Tongue (tissue), 2 donors: ENCODE results near the gene NAPA. TPM values are rescaled to one million over a fixed set of nuclear protein-coding genes. Genes with fewer than 3 reads are reported as not detected.

Experiments
- DNase-seq: peaks from one replicate; pipeline ENCODE4 v3.0.0-alpha.2; 2015
- total RNA-seq: library from RNA; depleted of rRNA; stranded (reverse); fragments of >200 nt; gene quantifications from one replicate; pipeline ENCODE4 v1.2.3, GENCODE V29; 2014

Gene NAPA
- total RNA-seq, 1 donor from 2014 or later, result 49.4 TPM

DNA sequence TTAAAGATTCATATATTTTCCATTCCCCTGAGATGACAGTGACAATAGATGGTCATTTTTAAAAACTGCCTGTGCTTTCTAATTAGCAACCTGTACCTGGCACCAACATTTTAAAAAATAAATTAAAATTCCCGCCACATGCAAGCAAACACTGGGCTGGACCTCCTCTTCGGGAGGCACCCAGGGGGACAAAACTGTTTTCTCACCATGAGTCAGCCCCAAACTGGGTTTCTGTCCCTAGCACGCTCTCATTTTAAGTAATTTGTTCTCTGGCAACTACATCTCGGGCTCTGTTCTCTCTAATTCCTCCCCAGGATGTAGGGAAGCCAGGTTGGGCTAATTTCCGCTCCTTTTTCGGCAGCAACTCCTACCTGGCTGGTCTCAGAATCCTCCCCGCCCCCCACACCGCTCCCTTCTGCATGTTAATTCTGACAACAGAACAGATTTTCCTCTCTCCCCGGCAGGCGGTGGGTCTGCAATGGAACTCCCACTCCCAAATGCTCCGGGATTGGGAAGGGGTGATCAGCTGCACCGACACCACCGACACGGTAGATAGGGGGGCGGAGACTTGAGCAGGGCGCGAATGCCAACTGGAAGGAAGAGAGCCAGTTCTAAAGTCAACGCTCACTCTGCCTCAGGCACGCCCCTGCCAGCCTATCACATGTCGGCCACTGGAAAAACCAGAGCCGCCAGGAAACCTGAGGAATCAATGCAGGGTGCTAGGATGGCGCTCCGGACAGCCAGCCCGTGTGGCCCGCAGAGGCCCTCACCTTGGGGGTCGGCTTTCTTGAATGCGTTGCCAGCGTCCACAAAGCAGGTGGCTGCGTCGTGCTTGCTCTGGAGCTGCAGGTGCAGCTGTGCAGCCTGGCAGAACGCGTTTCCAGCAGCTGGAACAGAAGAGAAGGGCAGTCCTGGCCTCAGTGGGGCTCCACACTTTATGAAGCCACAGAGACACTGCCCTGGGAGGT is 14.7 kb downstream of the NAPA start:
- no peak for DNase-seq

DNA sequence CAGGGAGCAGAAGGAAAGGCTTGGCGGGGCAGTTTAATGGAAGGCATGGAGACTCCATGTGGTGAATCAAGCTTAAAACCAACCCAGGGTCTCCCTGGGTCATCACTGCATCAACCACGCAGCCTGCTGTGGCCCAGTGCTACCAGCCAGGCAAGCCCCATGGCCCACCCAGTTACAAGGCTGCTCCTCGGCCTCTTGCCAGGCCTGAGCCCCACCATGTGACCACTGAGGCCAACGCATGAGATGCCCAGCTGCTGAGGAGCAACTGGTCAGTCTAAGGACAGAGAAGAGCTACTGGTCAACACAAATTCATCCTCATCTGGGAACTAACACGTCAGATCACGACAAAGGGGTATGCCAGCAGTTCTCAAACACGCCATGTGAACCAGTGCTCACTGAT is 15.5 kb downstream of the NAPA start:
- DNase-seq, result no peak

DNA sequence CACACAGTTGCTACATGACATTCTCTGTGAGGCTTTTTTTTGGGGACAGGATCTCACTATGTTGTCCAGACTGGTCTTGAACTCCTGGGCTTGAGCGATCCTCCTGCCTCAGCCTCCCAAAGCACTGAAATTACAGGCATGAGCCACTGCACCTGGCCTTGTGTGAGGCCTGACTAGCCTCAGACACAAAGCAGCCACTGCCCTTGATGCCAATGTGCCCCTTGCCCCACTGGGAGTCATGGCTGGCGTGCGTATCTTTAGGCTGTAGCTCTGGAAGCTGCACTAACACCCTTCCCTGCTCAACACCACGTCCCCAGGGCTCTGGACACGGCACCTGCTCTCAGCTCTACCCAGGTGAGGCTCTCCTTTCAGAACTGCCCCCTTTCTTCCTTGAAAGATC is 16.3 kb downstream of the NAPA start:
- DNase-seq, result no peak

GRCh38 chr19:47497821-47498520 is 16.9 kb downstream of the NAPA start:
- no peak for DNase-seq

DNA sequence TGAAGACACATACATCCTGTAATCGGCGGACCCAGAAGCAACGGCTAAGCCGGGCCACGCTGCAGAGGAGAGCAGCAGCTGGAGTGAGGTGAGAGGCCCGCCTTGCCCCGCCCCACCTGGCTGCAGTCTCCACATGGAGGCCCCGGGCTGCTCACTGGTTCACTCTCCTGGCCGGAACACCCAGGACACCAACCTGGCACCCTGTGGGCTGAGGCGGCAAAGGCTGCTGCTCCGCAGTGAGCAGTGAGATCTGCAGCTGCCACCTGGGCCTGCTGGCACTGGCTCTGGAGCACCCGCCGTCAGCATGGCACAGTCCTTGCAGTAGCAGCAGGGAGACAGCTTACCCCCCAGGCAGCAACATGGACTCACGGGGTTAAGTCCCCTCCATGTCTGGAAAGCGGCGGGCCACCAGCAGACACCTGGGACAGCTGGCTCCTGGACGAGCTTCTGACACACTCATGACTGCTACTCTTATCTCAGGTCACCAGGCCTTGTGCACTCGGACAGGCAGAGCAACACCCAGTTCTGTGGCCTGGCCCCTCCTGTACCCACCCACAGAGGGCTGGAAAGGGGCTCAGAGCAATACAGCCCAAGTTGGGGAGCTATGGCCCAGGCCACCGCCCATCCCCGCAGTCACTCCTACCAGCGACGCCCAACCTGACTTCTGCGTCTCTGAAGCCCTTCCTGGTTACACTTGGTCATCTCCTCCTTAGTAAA is 17.7 kb downstream of the NAPA start:
- no peak for DNase-seq

GRCh38 chr19:47495478-47496372 is 19.1 kb downstream of the NAPA start:
- no peak for DNase-seq

DNA sequence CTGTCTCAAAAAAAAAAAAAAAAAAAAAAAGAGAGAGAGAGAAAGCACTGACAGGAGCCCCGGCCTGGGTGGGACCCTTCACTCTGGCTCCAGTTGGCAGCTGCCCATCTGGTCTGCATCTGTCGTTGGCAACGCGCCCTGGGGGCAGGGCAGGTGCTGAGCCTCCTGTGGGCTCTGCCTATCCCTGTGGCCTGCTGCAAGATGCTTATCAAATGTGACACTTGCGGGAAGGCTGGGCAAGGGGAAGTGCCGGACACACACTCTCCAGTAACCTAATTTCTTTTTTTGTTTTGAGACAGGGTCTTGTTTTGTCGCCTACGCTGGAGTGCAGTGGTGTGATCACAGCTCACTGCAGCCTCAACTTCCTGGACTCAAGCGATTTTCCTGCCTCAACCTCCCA is 20.1 kb downstream of the NAPA start:
- DNase-seq, result peak; percentile 94

GRCh38 chr19:47494211-47494547 is 20.7 kb downstream of the NAPA start:
- DNase-seq, result no peak

DNA sequence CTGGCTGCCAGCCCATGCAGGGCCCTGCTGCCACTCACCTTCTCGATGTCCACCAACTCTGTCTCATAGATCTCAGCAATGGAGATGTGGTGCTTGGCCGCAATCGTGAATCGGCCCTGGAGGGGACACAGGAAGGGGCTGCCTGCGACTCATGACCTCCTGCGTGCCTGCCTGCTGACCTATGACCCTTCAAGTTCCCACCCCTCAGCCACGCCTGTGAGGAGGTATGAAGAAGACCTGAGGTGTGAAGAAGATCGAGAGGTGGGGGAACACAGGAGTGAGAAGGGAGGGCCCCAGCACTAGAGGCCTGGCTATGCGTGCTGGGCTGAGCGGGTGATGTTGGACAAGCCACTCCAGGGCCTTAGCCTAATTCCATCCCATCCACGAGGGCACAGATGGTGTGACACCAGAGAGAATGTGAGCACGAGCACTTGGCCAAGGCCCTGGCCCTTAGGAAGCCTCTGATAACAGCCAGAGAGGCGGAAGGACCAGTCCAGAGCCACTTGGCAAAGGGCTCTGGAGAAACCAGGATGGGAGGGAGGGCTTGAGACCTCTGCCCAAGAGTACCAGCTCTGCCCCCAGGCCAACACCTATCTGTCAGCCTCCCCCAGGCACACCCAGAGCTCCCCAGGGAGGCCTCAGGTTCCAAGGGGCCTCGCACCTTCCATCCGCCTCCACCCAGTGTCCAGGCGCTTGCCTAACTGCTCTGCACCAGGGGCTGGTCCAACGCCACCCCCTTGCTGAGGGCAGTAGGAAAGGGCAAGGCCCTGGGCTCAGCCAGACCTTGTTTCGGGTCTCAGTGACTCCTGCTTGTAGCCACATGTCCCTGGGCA is 21.3 kb downstream of the NAPA start:
- DNase-seq, result no peak

GRCh38 chr19:47492571-47493377 is 22.1 kb downstream of the NAPA start:
- DNase-seq, result no peak

DNA sequence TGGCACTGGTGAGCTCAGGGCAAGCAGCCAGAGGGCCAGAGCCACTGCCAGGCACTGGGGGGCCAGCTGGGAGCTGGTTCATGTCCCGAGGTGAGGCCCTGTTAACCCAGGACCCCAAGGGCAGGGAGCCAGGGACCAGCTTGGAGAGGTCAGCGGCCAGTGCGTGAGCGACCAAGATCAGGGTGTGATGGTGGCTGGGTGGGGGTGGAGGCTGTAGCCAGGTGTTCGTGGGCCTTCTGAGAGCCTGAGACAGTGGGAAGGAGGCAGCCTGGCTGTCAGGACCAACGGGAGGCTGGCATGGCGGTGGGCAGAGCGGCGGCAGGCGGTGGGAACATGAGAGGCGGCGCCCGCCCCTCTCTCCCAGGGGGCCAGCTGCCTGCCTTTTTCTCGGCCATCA is 22.7 kb downstream of the NAPA start:
- DNase-seq, result no peak

DNA sequence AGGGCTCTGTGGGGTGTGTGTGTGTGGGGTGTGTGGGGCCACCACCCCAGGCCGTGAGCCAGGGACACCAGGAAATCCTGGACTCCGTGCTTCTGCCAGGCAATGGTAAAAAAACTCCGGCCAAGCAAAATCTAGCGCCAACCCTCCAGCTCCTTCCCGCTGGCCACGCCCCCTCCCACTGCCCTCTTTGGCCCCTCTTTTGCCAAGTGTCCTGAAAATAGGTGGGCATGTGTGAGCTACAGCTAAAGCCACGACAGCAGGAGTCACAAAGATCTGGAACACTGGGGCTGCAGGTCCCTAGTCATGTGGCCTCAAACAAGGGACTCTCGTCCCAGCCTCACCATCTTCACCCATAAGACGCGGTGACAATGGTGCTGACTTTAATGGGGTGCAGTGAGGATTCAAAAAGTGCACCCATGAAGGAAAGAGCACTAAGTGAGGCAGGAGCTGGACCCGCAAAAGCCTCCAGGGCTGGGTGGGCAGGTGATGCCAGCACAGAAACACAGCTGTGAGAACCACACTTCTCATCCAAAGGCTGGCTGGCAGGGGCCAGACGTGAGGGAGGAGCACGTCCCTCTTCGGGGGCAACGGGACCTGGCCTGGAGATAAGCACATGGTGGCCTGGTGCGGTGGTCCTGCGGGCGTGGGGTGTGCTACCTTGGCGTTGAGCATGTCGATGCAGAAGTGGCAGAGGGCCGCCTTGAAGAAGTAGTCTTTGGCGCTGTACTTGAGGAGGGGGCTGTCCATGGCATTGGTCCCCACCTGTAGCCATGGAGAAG is 23.3 kb downstream of the NAPA start:
- DNase-seq, result no peak

GRCh38 chr19:47490847-47491246 is 24.0 kb downstream of the NAPA start:
- DNase-seq, result no peak

DNA sequence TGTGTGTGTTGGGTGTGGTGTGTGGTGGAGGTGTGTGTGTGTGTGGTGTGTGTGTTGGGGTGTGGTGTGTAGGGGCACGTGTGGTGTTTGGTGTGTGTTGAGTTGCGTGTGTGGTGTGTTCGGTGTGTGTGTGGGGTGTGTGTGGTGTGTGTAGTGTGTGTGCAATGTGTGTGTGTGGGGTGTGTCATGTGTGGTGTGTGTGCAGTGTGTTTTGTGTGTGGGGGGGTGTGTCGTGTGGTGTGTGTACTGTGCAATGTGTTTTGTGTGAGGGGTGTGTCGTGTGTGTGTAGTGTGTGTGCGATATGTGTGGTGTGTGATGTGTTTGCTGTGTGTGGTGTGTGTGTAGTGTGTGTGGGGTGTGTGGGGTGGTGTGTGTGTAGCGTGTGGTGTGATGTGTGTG is 24.8 kb downstream of the NAPA start:
- no peak for DNase-seq

- DNase-seq, result no peak
Measured at GRCh38 chr19:47489072-47489914, 25.6 kb downstream of the NAPA start.

- no peak for DNase-seq
Measured at GRCh38 chr19:47487551-47488515, 27.0 kb downstream of the NAPA start.

DNA sequence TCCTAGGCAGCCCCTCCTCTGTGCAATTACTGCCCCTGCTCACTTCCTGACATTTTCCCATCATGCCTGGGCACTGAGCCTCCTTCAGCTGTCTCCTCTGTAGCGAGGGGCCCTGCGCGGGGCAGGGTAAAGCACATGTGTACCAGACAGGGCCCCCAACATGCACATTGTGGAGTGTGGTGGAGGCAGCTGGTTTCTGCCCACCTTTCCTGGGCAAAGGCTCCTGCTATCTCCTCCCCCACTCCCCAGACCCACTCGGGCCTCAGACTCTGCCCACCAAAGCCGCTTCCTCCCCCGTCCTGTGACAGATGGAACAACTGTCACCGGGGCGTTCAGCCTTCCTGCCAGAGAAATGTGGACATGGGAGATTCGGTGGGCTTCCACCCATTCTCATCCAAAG is 28.0 kb downstream of the NAPA start:
- peak; percentile 65 for DNase-seq
